ENCODE measurements around the gene LSS.

GRCh38 chr21:46199436-46200373 is 28.9 kb downstream of the LSS start:
- no peak for TF ChIP-seq TEAD4 (IDR thresholded peaks at IDR 0.05)
- no peak for TF ChIP-seq CREB1 (IDR thresholded peaks at IDR 0.05; ENCODE audit: low read depth)
